Esophagus muscularis mucosa (tissue), 4 donors: Measurements from ENCODE around the gene ZNF345. TPM values are rescaled to one million over a fixed set of nuclear protein-coding genes. Genes with fewer than 3 reads are reported as not detected.

ENCODE experiments used
- DNase-seq: peaks from one replicate; pipeline ENCODE4 v3.0.0-alpha.2; 2017; ENCODE audit errors: extremely low spot score
- H3K27ac ChIP-seq, 4 donors: fragments of 200-600 bp; sonication (generic); replicated peaks in 1 of 4; 1 replicate in 3 of 4; 2 replicates in 1 of 4; pipeline ENCODE4 v1.5.1; 2016 to 2019; ENCODE audit warnings: mild to moderate bottlenecking in 1 of 4
- H3K27me3 ChIP-seq, 4 donors: fragments of 200-600 bp; sonication (generic); one replicate each; pipeline versions ENCODE4 v1.5.1 to v1.6.0; 2016 to 2019
- H3K36me3 ChIP-seq, 4 donors: fragments of 200-600 bp; sonication (generic); one replicate each; pipeline ENCODE4 v1.5.1; 2016 to 2019
- H3K4me1 ChIP-seq, 4 donors: fragments of 200-600 bp; sonication (generic); one replicate each; pipeline ENCODE4 v1.5.1; 2016 to 2019
- H3K4me3 ChIP-seq, 4 donors: fragments of 200-600 bp; sonication (generic); 1 replicate in 2 of 4; 2 replicates in 2 of 4; pipeline ENCODE4 v1.5.1; 2016 to 2019; ENCODE audit warnings: mild to moderate bottlenecking in 4 of 4, moderate library complexity in 1 of 4
- H3K9me3 ChIP-seq, 4 donors: fragments of 200-600 bp; sonication (generic); 1 replicate in 3 of 4; 2 replicates in 1 of 4; pipeline ENCODE4 v1.5.1; 2016 to 2019
- EP300 ChIP-seq: sonication (generic); formaldehyde crosslinking; IDR thresholded peaks from one replicate; pipeline ENCODE4 v1.6.1; 2017; ENCODE audit warnings: antibody characterized with exemption
- POLR2A ChIP-seq: fragments of 450-650 bp; IDR thresholded peaks from one replicate; pipeline ENCODE4 v1.6.1; 2017; ENCODE audit warnings: antibody characterized with exemption, moderate library complexity, mild to moderate bottlenecking, low read depth
- POLR2AphosphoS5 ChIP-seq, 2 donors: sonication (generic); formaldehyde crosslinking; IDR thresholded peaks; one replicate each; pipeline ENCODE4 v1.6.1; 2017; ENCODE audit warnings: antibody characterized with exemption in 2 of 2
- WGBS: methylation state at CpG from one replicate; pipeline ENCODE4 v1.1.5; 2018; 5-methylcytosine and 5-hydroxymethylcytosine counted together
- intact Hi-C: fragments of 100-400 bp; cut with DNase I; formaldehyde crosslinking; loops from one replicate; pipeline ENCODE4 v1.15.1; 2023
- total RNA-seq, 4 donors: library from RNA; depleted of rRNA; stranded (reverse); fragments of >200 nt; gene quantifications; one replicate each; pipeline versions ENCODE4 v1.1.0 to v1.2.1, GENCODE V29; 2016
- TF ChIP-seq, protein P1 (sequence below), 3 experiments: fragments of 200-600 bp in 2 of 3; fragments of 450-650 bp in 1 of 3; sonication (generic) in 2 of 3; IDR thresholded peaks; one replicate each; pipeline ENCODE4 v1.5.1; 2017 to 2019; ENCODE audit warnings: antibody characterized with exemption in 3 of 3, mild to moderate bottlenecking in 2 of 3, moderate library complexity in 1 of 3

Gene ZNF345
- total RNA-seq, 4 donors from 2014 or later = 3.0 to 6.6 (median 4.3) TPM

DNA sequence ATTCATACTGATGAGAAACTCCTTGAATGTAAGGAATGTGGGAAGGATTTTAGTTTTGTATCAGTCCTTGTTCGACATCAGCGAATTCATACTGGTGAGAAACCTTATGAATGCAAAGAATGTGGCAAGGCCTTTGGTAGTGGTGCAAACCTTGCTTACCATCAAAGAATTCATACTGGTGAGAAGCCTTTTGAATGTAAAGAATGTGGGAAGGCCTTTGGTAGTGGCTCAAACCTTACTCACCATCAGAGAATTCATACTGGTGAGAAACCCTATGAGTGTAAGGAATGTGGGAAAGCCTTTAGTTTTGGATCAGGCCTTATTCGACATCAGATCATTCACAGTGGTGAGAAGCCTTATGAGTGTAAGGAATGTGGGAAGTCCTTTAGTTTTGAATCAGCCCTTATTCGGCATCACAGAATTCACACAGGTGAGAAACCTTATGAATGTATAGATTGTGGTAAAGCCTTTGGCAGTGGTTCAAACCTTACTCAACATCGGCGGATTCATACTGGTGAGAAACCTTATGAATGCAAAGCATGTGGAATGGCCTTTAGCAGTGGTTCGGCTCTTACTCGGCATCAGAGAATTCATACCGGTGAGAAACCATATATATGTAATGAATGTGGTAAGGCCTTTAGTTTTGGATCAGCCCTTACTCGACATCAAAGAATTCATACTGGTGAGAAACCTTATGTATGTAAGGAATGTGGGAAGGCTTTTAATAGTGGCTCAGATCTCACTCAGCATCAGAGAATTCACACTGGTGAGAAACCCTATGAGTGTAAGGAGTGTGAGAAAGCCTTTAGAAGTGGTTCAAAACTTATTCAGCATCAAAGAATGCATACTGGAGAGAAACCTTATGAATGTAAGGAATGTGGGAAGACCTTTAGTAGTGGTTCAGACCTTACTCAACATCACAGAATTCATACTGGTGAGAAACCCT lies 26.6 kb downstream of the ZNF345 start:
- intact Hi-C loops = loop anchor here (10.0 kb wide), 1 partner anchor 688 kb away; no protein-coding TSS in a partner anchor
- no peak for TF ChIP-seq EP300
- no peak for TF ChIP-seq POLR2A
- no peak for TF ChIP-seq POLR2AphosphoS5 (IDR thresholded peaks at IDR 0.05)
- TF ChIP-seq, protein P1, sequence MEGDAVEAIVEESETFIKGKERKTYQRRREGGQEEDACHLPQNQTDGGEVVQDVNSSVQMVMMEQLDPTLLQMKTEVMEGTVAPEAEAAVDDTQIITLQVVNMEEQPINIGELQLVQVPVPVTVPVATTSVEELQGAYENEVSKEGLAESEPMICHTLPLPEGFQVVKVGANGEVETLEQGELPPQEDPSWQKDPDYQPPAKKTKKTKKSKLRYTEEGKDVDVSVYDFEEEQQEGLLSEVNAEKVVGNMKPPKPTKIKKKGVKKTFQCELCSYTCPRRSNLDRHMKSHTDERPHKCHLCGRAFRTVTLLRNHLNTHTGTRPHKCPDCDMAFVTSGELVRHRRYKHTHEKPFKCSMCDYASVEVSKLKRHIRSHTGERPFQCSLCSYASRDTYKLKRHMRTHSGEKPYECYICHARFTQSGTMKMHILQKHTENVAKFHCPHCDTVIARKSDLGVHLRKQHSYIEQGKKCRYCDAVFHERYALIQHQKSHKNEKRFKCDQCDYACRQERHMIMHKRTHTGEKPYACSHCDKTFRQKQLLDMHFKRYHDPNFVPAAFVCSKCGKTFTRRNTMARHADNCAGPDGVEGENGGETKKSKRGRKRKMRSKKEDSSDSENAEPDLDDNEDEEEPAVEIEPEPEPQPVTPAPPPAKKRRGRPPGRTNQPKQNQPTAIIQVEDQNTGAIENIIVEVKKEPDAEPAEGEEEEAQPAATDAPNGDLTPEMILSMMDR (IDR thresholded peaks at IDR 0.05) = no peak
- peaks cover 58 to 80% (median 68%) of the 10 kb centered on the region in 4 donors for H3K36me3 ChIP-seq
- no peak overlapping the region for H3K27ac ChIP-seq
- peaks cover 46 to 100% (median 100%) of the 10 kb centered on the region in 4 donors for H3K9me3 ChIP-seq
- H3K4me1 ChIP-seq = no peaks in the 10 kb centered on the region
- WGBS = 99% methylated on average over 10 of the region's 10 CpGs
- no peaks in the 10 kb centered on the region for H3K27me3 ChIP-seq
- DNase-seq = no peak
- peak overlapping the region in 1 of 4 donors; percentile 1 for H3K4me3 ChIP-seq

DNA sequence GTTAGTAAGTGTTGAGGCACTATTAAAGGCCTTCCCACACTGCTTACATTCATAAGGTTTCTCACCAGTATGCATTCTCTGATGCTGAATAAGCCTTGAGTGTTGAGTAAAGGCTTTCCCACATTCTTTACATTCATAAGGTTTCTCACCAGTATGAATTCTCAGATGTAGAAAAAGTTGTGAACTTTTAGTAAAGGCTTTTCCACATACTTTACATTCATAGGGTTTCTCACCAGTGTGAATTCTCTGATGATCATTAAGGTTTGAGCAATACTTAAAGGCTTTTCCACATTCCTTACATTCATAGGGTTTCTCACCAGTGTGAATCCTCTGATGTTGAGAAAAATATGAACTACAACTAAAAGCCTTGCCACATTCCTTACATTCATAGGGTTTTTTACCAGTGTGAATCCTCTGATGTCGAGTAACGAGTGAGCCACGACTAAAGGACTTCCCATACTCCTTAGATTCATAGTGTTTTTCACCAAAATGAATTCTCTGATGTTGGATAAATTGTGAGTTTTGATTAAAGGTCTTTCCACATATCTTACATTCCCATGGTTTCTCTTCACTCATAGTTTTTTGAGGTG lies 41.2 kb downstream of the ZNF345 start:
- H3K9me3 ChIP-seq = peaks cover 40 to 100% (median 97%) of the 10 kb centered on the region in 4 donors
- peak overlapping the region in 1 of 4 donors; percentile 4 for H3K4me3 ChIP-seq
- 100% methylated on average over 3 of the region's 3 CpGs for WGBS
- H3K36me3 ChIP-seq = peaks cover 65 to 72% (median 70%) of the 10 kb centered on the region in 4 donors
- no peaks in the 10 kb centered on the region for H3K27me3 ChIP-seq
- no peak for TF ChIP-seq EP300
- TF ChIP-seq, protein P1 (IDR thresholded peaks at IDR 0.05) = no peak
- no peak for TF ChIP-seq POLR2A
- no peak for TF ChIP-seq POLR2AphosphoS5 (IDR thresholded peaks at IDR 0.05)
- no peak overlapping the region for H3K27ac ChIP-seq
- intact Hi-C loops = no loop called here
- no peak for DNase-seq
- no peaks in the 10 kb centered on the region for H3K4me1 ChIP-seq

DNA sequence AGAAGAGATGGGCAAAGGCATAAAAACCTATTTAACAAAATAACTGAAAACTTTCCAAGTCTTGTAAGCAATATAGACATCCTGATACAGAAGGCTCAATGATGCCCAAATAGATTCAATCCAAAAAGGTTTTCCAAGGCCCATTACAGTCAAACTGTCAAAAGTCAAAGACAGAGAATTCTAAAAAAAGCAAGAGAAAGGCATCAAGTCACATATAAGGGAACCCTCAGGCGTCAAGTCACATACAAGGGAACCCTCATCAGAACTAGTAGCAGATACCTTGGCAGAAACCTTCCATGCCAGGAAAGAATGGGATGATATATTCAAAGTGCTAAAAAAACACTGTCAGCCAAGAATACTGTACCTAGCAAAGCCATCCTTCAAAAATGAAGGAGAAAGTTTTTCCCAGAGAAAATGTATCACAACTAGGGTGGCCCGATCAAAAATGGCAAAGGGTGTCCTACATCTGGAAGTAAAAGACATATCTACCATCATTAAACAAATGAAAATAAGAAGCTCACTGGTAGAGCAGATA lies 44.2 kb downstream of the ZNF345 start:
- DNase-seq = no peak
- H3K36me3 ChIP-seq = peaks cover 82 to 100% (median 90%) of the 10 kb centered on the region in 4 donors
- no peaks in the 10 kb centered on the region for H3K4me1 ChIP-seq
- WGBS = 94% methylated on average over 2 of the region's 2 CpGs
- TF ChIP-seq POLR2A (no peak), EP300 (no peak), POLR2AphosphoS5 (IDR thresholded peaks at IDR 0.05) (no peak)
- TF ChIP-seq, protein P1 (IDR thresholded peaks at IDR 0.05) = no peak
- no peak overlapping the region for H3K4me3 ChIP-seq
- H3K27me3 ChIP-seq = no peaks in the 10 kb centered on the region
- intact Hi-C loops = no loop called here
- no peak overlapping the region for H3K27ac ChIP-seq
- H3K9me3 ChIP-seq = peaks cover 37 to 98% (median 95%) of the 10 kb centered on the region in 4 donors

DNA sequence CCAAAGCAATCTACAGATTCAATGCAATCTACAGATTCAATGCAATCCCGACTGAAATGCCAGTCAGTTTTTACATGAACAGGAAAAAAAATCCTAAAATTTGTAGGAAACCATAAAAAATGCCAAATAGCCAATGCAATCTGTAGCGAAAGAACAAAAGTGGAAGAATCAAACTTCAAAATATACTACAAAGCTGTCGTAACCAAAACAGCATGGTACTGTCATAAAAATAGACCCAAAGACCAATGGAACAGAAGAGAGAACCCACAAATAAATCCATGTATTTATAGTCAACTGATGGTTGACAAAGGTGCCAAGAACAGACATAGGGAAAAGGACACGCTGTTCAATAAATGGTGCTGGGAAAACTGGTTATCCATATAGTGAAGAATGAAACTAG lies 47.7 kb downstream of the ZNF345 start:
- Histone ChIP-seq H3K9me3 (peaks cover 20 to 97% (median 95%) of the 10 kb centered on the region in 4 donors), H3K4me1 (no peaks in the 10 kb centered on the region), H3K27ac (no peak overlapping the region), H3K4me3 (no peak overlapping the region), H3K27me3 (no peaks in the 10 kb centered on the region), H3K36me3 (peaks cover 84 to 100% (median 91%) of the 10 kb centered on the region in 4 donors)
- TF ChIP-seq, protein P1 (IDR thresholded peaks at IDR 0.05) = no peak
- no peak for TF ChIP-seq POLR2AphosphoS5 (IDR thresholded peaks at IDR 0.05)
- TF ChIP-seq EP300 = no peak
- TF ChIP-seq POLR2A = no peak
- 74% methylated on average over 4 of the region's 4 CpGs for WGBS
- intact Hi-C loops = no loop called here
- no peak for DNase-seq
